Measurements from ENCODE around the gene CCDC142. TPM values are rescaled to one million over a fixed set of nuclear protein-coding genes. Genes with fewer than 3 reads are reported as not detected.

Gene CCDC142
- polyA plus RNA-seq, 1 donor (not counting 4 experiments of a cell fraction or from before 2014, with no cell fraction given): 4.7 TPM

DNA sequence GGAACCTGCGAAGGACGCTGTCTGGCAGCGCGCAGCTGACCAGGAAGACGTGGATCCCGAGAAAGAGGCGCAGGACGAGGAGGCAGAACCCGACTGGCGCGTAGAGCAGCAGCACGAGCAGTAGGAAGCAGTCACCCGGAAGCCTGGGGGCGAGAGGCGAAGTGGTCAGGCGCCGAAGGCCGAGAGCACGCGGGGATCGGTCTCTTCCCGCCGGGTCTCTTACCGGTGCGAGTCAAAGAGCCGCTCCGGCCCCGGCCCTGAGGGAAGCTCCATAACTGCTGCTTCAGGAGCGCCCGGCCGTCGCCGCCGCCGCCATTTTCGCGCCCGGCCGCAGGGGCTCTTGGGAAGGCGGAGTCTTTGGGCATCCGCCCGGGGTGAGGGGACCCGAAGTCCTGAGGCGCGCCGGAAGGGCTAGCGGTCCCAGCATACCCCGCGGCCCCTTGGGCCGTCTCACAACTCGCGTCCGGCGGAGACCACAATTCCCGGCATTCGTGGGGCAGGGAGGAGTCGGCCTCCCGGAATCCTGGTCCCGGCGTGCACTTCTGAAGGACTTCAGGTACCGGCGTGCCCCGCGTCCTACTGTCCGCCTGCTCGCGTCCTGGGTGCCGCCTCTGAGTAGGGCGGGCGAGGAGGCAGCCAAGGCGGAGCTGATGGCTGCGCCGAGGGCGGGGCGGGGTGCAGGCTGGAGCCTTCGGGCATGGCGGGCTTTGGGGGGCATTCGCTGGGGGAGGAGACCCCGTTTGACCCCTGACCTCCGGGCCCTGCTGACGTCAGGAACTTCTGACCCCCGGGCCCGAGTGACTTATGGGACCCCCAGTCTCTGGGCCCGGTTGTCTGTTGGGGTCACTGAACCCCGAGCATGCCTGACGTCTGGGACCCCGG is 46.8 kb upstream of the CCDC142 start, which contains the start of the genes AUP1 and HTRA2:
AUP1 (minus strand) TSS at position 350 of the 882 bp plus-strand sequence; CDS start at position 273, 77 bp downstream.
HTRA2 (plus strand) TSS at position 577 of the 882 bp plus-strand sequence; CDS start at position 651, 74 bp downstream.
- peak within 1 kb of the TSS; percentile 80 for H3K4me2 ChIP-seq (ENCODE audit: control insufficient read depth, extremely low read depth, insufficient read depth, low read depth, low read length)
- peak within 1 kb of the TSS; percentile 73 to 93 (median 86) for H3K4me3 ChIP-seq (ENCODE audit: control insufficient read depth in 2 of 3, extremely low read depth in 1 of 3, insufficient read depth in 2 of 3, low read depth in 1 of 3, low read length in 3 of 3)
- DNase-seq (ENCODE audit: low read depth, low spot score): peak; percentile 86
- H3K9me1 ChIP-seq (ENCODE audit: control insufficient read depth, extremely low read depth, insufficient read depth, low read length): no peaks in the 10 kb centered on the region
- FAIRE-seq: no peak
- H3K27ac ChIP-seq (ENCODE audit: control insufficient read depth, insufficient read depth, low read length): peak within 1 kb of the TSS; percentile 92
- dilution Hi-C loops (cut with MboI; ENCODE audit: extremely low pct_ligation_motif_present, low sequenced_read_pairs): no loop called here
- peak within 1 kb of the TSS; percentile 95 for H2AFZ ChIP-seq (ENCODE audit: control insufficient read depth, low read length)
- no peaks in the 10 kb centered on the region for H3K9me3 ChIP-seq (ENCODE audit: control insufficient read depth, low read depth, low read length)
- peak within 1 kb of the TSS; percentile 98 for H3K9ac ChIP-seq (ENCODE audit: control insufficient read depth, extremely low read depth, insufficient read depth, low read length)
- peaks cover 36% of the 10 kb centered on the region for H3K79me2 ChIP-seq (ENCODE audit: control insufficient read depth, insufficient read depth, low read length)
- H3K4me1 ChIP-seq (ENCODE audit: control insufficient read depth, extremely low read depth, insufficient read depth, low read length): peaks cover 36% of the 10 kb centered on the region
- peaks cover 25 to 35% of the 10 kb centered on the region in 2 experiments for H3K36me3 ChIP-seq (ENCODE audit: control insufficient read depth in 2 of 2, extremely low read depth in 1 of 2, insufficient read depth in 2 of 2, low read length in 2 of 2)
- TF ChIP-seq, protein P1, sequence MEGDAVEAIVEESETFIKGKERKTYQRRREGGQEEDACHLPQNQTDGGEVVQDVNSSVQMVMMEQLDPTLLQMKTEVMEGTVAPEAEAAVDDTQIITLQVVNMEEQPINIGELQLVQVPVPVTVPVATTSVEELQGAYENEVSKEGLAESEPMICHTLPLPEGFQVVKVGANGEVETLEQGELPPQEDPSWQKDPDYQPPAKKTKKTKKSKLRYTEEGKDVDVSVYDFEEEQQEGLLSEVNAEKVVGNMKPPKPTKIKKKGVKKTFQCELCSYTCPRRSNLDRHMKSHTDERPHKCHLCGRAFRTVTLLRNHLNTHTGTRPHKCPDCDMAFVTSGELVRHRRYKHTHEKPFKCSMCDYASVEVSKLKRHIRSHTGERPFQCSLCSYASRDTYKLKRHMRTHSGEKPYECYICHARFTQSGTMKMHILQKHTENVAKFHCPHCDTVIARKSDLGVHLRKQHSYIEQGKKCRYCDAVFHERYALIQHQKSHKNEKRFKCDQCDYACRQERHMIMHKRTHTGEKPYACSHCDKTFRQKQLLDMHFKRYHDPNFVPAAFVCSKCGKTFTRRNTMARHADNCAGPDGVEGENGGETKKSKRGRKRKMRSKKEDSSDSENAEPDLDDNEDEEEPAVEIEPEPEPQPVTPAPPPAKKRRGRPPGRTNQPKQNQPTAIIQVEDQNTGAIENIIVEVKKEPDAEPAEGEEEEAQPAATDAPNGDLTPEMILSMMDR (optimal IDR thresholded peaks at IDR 0.05 in 1 of 3, IDR thresholded peaks at IDR 0.05 in 1 of 3, conservative IDR thresholded peaks at IDR 0.05 in 1 of 3; ENCODE audit: extremely low read depth in 1 of 3, insufficient read depth in 2 of 3, low read length in 3 of 3): no peak
- TF ChIP-seq EZH2 (IDR thresholded peaks at IDR 0.05; ENCODE audit: low read length): no peak
- no peaks in the 10 kb centered on the region for H4K20me1 ChIP-seq (ENCODE audit: control insufficient read depth, extremely low read depth, insufficient read depth, low read length)
- no peaks in the 10 kb centered on the region for H3K27me3 ChIP-seq (ENCODE audit: control insufficient read depth, extremely low read depth, insufficient read depth, low read length)

GRCh38 chr2:74528600-74529356 is 46.0 kb upstream of the CCDC142 start:
- Histone ChIP-seq H3K27ac (ENCODE audit: control insufficient read depth, insufficient read depth, low read length) (peak overlapping the region; percentile 92), H3K4me1 (ENCODE audit: control insufficient read depth, extremely low read depth, insufficient read depth, low read length) (peaks cover 36% of the 10 kb centered on the region), H3K36me3 (ENCODE audit: control insufficient read depth in 2 of 2, extremely low read depth in 1 of 2, insufficient read depth in 2 of 2, low read length in 2 of 2) (peaks cover 25 to 35% of the 10 kb centered on the region in 2 experiments), H2AFZ (ENCODE audit: control insufficient read depth, low read length) (peak overlapping the region; percentile 95), H3K27me3 (ENCODE audit: control insufficient read depth, extremely low read depth, insufficient read depth, low read length) (no peaks in the 10 kb centered on the region), H3K79me2 (ENCODE audit: control insufficient read depth, insufficient read depth, low read length) (peaks cover 36% of the 10 kb centered on the region), H3K9me3 (ENCODE audit: control insufficient read depth, low read depth, low read length) (no peaks in the 10 kb centered on the region), H4K20me1 (ENCODE audit: control insufficient read depth, extremely low read depth, insufficient read depth, low read length) (no peaks in the 10 kb centered on the region), H3K9me1 (ENCODE audit: control insufficient read depth, extremely low read depth, insufficient read depth, low read length) (no peaks in the 10 kb centered on the region), H3K4me3 (ENCODE audit: control insufficient read depth in 2 of 3, extremely low read depth in 1 of 3, insufficient read depth in 2 of 3, low read depth in 1 of 3, low read length in 3 of 3) (peak overlapping the region; percentile 73 to 93 (median 83)), H3K4me2 (ENCODE audit: control insufficient read depth, extremely low read depth, insufficient read depth, low read depth, low read length) (peak overlapping the region; percentile 75), H3K9ac (ENCODE audit: control insufficient read depth, extremely low read depth, insufficient read depth, low read length) (peak overlapping the region; percentile 98)
- DNase-seq (ENCODE audit: low read depth, low spot score): no peak
- TF ChIP-seq, protein P1 (optimal IDR thresholded peaks at IDR 0.05 in 1 of 3, IDR thresholded peaks at IDR 0.05 in 1 of 3, conservative IDR thresholded peaks at IDR 0.05 in 1 of 3; ENCODE audit: extremely low read depth in 1 of 3, insufficient read depth in 2 of 3, low read length in 3 of 3): peak in 1 of 3 experiments; percentile 12
- TF ChIP-seq EZH2 (IDR thresholded peaks at IDR 0.05; ENCODE audit: low read length): no peak
- dilution Hi-C loops (cut with MboI; ENCODE audit: extremely low pct_ligation_motif_present, low sequenced_read_pairs): no loop called here
- no peak for FAIRE-seq

Data from keratinocyte (primary cell).